ENCODE results near the gene S100A5.
"Not testable (repeated sequence)": the region's sequence is repeated elsewhere in the genome, so short reads cannot be mapped to it uniquely, and the experiment has no call there.

The S100A5 gene

GRCh38 chr1:153540394-153541361, at the start of gene S100A5:
Gene S100A5, minus strand, starts transcription at chr1:153540934. Its CDS starts 743 bp downstream, at chr1:153540191.
- peak; percentile 47 for DNase-seq

GRCh38 chr1:153588482-153588881, 47.7 kb upstream of the S100A5 start:
- no peak for DNase-seq

GRCh38 chr1:153588033-153588432, 47.3 kb upstream of the S100A5 start:
- DNase-seq: not testable (repeated sequence)

- DNase-seq: no peak
These were observed 46.6 kb upstream of the S100A5 start for GRCh38 chr1:153587314-153587713.

- no peak for DNase-seq
These were observed 45.6 kb upstream of the S100A5 start for GRCh38 chr1:153586347-153586746.

GRCh38 chr1:153585006-153585405, 44.3 kb upstream of the S100A5 start:
- no peak for DNase-seq

GRCh38 chr1:153583976-153584375, 43.2 kb upstream of the S100A5 start:
- DNase-seq: no peak

GRCh38 chr1:153583514-153583913, 42.8 kb upstream of the S100A5 start:
- not testable (repeated sequence) for DNase-seq

- not testable (repeated sequence) for DNase-seq
These were observed 42.1 kb upstream of the S100A5 start for GRCh38 chr1:153582836-153583235.

- no peak for DNase-seq
These were observed 38.2 kb upstream of the S100A5 start for GRCh38 chr1:153578936-153579335.

GRCh38 chr1:153578490-153578889, 37.8 kb upstream of the S100A5 start:
- DNase-seq: no peak

GRCh38 chr1:153577624-153578051, 36.9 kb upstream of the S100A5 start:
- no peak for DNase-seq

- DNase-seq: no peak
These were observed 36.4 kb upstream of the S100A5 start for GRCh38 chr1:153577138-153577537.

- DNase-seq: not testable (repeated sequence)
These were observed 34.8 kb upstream of the S100A5 start for GRCh38 chr1:153575497-153575896.

- DNase-seq: not testable (repeated sequence)
These were observed 34.4 kb upstream of the S100A5 start for GRCh38 chr1:153575081-153575491.

- DNase-seq: no peak
These were observed 32.6 kb upstream of the S100A5 start for GRCh38 chr1:153573351-153573750.

GRCh38 chr1:153572569-153573015, 31.9 kb upstream of the S100A5 start:
- peak; percentile 36 for DNase-seq

GRCh38 chr1:153571706-153572105, 31.0 kb upstream of the S100A5 start:
- no peak for DNase-seq

- no peak for DNase-seq
These were observed 30.1 kb upstream of the S100A5 start for GRCh38 chr1:153570874-153571273.

GRCh38 chr1:153569465-153569864, 28.7 kb upstream of the S100A5 start:
- no peak for DNase-seq

- peak; percentile 81 for DNase-seq
These were observed 27.8 kb upstream of the S100A5 start for GRCh38 chr1:153568367-153569099.

- DNase-seq: no peak
These were observed 27.1 kb upstream of the S100A5 start for GRCh38 chr1:153567621-153568366.
